Gastroesophageal sphincter (tissue), 3 donors: ENCODE measurements around the gene FNDC10.
"Not testable (repeated sequence)": the region's sequence is repeated elsewhere in the genome, so short reads cannot be mapped to it uniquely, and the experiment has no call there.

Experiments
- CTCF ChIP-seq, 4 experiments: fragments of 200-600 bp in 2 of 4; fragments of 450-650 bp in 2 of 4; sonication (generic) in 1 of 4; IDR thresholded peaks; one replicate each; pipeline ENCODE4 v1.5.1; 2017 to 2019; ENCODE audit warnings: antibody characterized with exemption in 4 of 4, mild to moderate bottlenecking in 2 of 4, moderate library complexity in 2 of 4
- POLR2A ChIP-seq, 2 donors: fragments of 450-650 bp; IDR thresholded peaks; one replicate each; pipeline ENCODE4 v1.6.1; 2017; ENCODE audit warnings: antibody characterized with exemption in 2 of 2, mild to moderate bottlenecking in 2 of 2, moderate library complexity in 1 of 2
- POLR2AphosphoS5 ChIP-seq: sonication (generic); formaldehyde crosslinking; IDR thresholded peaks from one replicate; pipeline ENCODE4 v1.6.1; 2017; ENCODE audit warnings: antibody characterized with exemption

DNA sequence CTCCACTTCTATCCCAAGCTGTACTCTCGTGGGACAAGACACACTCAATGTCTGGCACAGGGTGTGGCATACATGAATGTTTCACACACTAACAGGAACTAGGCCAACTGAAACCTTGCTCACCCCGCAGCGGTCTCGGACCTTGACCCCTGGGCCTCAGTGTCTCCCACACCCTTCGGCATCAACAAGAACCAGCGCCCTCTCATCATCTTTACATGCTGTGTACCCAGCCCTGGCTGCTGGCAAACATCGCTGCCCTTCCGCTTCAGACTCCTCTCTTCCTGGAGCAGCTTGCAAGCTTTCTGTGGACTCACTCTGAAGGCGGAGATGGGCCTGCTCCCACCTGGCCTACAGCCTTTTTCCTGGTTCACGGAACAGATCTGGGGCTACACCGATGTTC is 48.3 kb upstream of the FNDC10 start:
- TF ChIP-seq CTCF (IDR thresholded peaks at IDR 0.05); POLR2AphosphoS5; POLR2A (IDR thresholded peaks at IDR 0.05): not testable (repeated sequence)
